Measurements from ENCODE around the gene EMID1. TPM values are rescaled to one million over a fixed set of nuclear protein-coding genes. Genes with fewer than 3 reads are reported as not detected.

Gene EMID1
- total RNA-seq, 2 donors from 2014 or later: not detected

DNA sequence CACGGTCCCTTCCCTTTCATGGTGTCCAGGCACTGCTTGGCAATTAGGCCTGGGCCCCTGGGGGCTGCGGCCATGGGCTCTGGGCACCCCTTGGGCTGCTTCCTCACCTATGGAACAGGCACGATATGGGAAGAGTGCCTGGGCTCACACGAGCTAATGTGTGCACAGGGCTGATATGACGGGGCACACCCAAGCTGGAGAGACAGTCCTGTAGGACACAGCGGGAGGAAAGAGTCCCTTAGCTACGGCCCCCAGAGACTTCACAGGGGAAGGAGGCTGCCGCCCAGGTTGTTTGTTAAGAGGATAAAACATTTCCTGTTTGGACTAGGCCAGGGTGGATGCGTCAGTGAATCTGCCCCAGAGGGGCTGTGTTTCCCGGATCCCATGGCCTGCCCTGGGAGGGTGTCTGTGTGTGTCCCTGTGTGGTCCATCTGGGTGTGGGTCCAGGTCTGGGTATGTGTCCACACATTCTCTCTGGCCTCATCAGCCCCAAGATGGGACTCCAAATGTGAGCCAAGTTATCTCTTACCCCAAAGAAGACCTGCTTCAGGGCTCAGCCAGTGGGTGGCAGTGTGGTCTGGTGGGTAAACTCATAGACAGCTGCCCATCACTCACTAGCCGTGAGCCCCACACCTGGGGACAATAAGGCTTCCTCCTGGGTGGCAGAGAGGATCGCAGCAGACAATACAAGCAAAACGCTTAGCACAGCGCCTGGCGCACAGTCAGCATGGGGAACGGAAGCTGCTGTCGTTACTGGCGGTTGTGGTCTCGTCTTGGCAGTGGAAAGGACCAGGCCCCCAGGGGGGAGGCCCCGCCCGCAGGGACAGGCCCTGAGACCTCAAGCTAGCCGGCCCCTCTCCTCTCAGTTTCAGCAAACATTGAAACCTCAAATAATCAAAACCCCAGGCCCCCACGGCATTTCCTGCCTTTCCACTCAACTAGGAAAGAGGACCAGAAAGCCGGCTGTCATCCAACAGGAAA, 3.2 kb upstream of the EMID1 start:
- Mint-ChIP-seq H3K9me3 (no peaks in the 10 kb centered on the region), H3K27ac (peak overlapping the region; percentile 56), H3K27me3 (peaks cover 18% of the 10 kb centered on the region), H3K4me3 (peak overlapping the region; percentile 61), H3K36me3 (ENCODE audit: low read depth) (no peaks in the 10 kb centered on the region), H3K4me1 (peaks cover 10% of the 10 kb centered on the region)
- ATAC-seq (replicated peaks): peak; percentile 98

DNA sequence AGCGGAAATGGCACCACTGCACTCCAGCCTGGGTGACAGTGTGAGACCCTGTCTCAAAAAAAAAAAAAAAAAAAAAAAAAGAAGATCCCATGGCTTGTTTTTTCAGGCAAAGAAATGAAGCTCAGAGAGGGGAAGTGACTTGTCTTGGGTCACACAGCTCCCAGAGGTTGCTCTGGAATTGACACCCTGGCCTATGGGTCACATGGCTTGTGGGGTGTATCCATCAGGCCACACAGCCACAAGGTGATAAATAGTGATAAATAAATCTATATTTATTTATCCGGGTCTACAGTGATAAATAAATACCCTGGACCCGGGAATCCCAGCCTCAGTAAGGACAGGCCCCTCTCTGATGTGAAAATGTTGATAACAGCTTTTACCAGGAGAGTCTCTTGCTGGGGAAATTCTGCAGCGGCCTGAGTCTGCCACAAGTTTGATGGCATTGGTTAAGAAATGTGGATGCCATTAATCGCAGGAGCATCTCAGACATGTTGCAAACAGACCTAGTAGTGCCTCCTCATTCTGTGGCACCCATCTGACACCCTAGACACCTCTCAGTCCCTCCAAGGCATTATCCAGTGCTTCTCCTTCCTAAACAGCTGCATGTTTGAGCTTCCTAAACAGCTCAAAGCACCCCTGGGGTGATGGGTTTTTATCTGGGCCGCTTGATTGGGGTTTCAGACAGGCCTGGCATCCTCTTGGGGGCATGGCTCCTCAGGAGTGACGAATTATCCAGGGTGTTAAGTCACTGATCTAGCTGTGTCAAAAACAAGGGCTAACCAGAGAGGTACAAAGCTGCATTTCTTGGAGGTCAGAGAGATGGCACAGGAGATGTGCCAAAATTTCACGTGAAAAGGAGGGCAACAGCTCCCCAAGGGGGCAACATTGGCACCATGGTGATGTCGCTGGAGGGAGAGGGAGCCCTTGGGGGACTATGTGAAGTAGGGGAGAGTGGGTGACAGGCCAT, 1.9 kb upstream of the EMID1 start:
- no peak for ATAC-seq (replicated peaks)
- Mint-ChIP-seq H3K27me3 (peaks cover 18% of the 10 kb centered on the region), H3K36me3 (ENCODE audit: low read depth) (no peaks in the 10 kb centered on the region)

DNA sequence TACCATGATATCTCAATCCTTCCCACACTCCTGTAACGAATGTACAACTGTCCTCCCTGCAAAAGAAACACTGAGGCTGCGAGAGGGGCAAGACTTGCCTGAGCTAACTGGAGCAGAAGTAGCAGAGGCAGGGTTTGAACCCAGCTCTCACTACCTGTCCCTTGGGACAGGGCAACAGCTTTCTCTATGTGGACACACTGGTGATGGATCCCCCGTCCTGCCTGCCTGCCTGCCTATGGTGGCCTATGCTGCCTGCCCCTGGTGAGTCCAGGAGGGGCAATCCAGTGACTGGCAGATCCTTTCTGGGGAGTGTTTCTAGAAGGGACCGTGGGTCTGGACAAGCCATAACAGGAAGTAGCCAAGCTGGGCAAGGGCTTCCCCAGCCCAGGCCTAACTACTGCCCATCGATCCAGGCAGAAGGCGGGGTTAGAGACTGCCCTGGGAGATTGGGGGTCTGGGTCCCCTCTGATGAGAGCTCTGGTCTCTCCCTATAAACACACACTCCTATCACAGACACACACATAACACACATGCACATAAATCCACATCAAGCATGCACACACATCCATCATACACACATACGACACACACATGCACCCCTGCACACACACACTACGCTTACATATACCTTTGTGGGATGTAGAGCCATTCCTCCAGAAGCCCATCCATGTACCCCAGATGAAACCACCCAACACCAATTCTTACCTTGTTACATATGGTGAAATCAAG, 1.1 kb upstream of the EMID1 start:
- Mint-ChIP-seq H3K9me3 (no peaks in the 10 kb centered on the region), H3K27me3 (peaks cover 18% of the 10 kb centered on the region), H3K36me3 (ENCODE audit: low read depth) (no peaks in the 10 kb centered on the region), H3K4me1 (peaks cover 10% of the 10 kb centered on the region), H3K4me3 (no peak overlapping the region), H3K27ac (no peak overlapping the region)
- no peak for ATAC-seq (replicated peaks)

More for the DNA sequence above, 1.9 kb upstream of the EMID1 start:
- Mint-ChIP-seq H3K4me1 (peaks cover 10% of the 10 kb centered on the region), H3K9me3 (no peaks in the 10 kb centered on the region), H3K27ac (no peak overlapping the region), H3K4me3 (no peak overlapping the region)

DNA sequence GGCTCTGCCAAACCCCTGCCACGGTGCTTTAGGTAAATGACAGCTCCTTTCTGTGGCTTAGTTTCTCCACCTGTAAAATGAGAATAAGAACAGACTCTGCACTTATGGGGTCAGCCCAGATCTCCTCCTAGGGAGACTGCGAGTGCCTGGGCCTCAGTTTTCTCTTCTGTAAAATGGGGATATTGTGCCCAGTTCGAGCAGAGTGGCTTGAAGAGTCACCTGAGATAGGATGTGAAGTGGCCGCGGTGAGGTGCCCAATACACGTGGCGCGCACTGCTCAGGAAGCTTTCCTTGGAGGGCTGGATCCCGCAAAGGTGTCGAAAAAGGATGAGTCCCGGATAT, 473 bp upstream of the EMID1 start:
- Mint-ChIP-seq H3K27me3 (peaks cover 15% of the 10 kb centered on the region), H3K27ac (no peak overlapping the region), H3K4me3 (peak overlapping the region; percentile 25), H3K4me1 (peaks cover 10% of the 10 kb centered on the region), H3K9me3 (no peaks in the 10 kb centered on the region), H3K36me3 (ENCODE audit: low read depth) (no peaks in the 10 kb centered on the region)
- no peak for ATAC-seq (replicated peaks)

DNA sequence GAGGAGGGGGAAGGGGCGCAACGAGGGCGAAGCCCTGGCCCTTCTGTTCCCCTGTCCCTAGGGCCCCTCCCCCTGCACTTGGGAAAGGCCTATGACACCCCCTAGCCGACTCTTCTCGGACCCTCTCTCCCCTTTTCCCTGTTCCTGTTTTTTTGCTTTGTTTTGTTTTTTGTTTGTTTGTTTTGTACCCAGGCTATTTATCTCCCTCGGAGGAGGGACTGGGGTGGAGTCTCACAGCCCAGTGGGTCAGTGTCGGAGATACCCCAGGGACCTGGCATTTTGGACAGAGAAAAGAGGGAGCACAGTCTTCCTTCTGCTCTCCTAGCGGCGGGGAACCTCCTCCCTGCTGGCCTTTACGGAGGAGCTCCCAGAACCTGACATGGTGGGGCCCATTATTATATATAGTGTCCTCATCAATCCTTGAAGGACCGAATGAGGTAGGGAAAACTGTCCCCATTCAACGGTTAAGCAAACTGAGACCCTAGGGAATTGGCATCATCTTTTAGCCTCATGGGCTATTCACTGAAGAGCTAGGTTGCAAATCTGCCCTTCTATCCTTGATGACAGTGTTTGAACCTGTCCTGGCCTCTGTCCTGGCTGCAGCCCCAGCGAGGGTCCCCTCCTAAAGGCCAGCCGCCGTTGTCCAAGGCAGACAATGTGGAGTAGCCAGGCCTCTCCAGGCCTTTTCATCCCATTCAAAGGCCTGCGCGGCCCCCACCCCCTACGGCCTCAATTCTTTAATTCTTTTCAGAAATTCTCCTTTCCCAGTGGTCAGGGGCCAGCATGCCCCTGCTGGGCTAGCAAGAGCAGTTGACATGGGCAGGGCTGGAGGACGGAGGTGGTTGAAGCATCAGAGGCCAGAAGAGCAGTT, 911 bp downstream of the EMID1 start:
- H3K27ac Mint-ChIP-seq: no peak overlapping the region
- peaks cover 10% of the 10 kb centered on the region for H3K4me1 Mint-ChIP-seq
- peak overlapping the region; percentile 29 for H3K4me3 Mint-ChIP-seq
- H3K36me3 Mint-ChIP-seq (ENCODE audit: low read depth): no peaks in the 10 kb centered on the region
- H3K27me3 Mint-ChIP-seq: peaks cover 15% of the 10 kb centered on the region
- ATAC-seq (replicated peaks): no peak
- H3K9me3 Mint-ChIP-seq: no peaks in the 10 kb centered on the region

DNA sequence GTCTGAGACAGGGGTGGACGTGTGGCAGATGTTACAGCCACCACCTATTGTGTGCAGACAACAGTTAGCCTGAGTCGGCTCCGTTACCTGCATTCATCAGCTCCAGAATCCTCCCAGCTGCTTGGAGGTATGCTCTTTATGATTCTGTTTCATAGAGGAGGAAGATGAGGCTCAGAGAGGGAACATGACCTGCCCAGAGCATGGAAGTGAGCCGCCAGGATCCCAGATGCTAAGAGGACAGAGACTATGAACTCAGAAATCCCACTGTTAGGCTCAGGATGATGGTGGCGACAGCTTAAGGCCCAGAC, 1.5 kb downstream of the EMID1 start:
- Mint-ChIP-seq H3K36me3 (ENCODE audit: low read depth) (no peaks in the 10 kb centered on the region), H3K4me3 (no peak overlapping the region), H3K9me3 (no peaks in the 10 kb centered on the region), H3K27ac (no peak overlapping the region), H3K4me1 (peaks cover 6% of the 10 kb centered on the region), H3K27me3 (peaks cover 15% of the 10 kb centered on the region)
- no peak for ATAC-seq (replicated peaks)

DNA sequence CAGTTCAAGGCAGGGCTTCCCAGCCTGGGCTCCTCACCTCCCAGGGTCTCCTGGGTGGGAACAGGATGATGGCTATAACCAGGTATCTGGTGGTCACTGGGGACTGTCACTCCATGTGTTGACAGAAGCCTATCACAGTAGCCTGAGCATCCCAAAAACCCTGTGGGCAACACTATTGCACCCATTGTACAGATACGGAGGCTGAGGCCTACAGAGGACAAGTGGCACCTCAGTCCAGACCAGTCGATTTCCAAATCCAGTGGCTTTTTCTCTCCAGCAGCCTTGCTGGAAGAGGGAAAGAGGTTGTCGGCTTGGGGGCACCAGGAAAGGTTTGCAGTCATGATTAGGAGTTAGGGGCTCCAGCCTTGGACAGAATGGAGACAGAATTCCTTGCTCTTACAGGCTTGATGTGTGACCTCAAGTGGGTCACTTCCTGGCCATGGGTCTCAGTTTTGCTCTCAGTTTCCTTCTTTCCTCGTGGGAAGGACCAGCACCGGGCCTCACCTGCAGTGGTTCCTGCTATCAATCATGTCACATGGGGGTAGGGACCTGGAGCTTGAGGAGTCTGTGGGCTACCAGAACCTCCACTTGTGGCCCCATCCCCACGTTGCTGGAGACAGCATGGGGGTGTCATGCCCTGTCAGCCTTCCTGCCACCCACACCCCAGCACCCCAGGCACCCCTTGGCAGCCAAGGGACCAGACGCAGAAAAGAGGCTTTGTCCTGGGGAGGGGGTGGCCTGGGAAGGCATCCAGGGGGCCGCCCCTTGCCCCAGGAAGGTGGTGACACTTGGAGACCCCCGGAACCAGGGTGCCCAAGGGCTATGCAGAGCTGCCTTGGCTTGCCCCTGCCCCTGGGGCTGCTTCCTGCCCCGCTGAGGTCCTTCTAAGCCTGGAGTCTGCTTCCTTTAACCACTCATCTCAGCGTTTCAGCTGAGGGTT, 2.1 kb downstream of the EMID1 start:
- Mint-ChIP-seq H3K9me3 (no peaks in the 10 kb centered on the region), H3K4me3 (no peak overlapping the region), H3K27me3 (peaks cover 15% of the 10 kb centered on the region), H3K36me3 (ENCODE audit: low read depth) (no peaks in the 10 kb centered on the region), H3K4me1 (no peaks in the 10 kb centered on the region), H3K27ac (no peak overlapping the region)
- no peak for ATAC-seq (replicated peaks)

DNA sequence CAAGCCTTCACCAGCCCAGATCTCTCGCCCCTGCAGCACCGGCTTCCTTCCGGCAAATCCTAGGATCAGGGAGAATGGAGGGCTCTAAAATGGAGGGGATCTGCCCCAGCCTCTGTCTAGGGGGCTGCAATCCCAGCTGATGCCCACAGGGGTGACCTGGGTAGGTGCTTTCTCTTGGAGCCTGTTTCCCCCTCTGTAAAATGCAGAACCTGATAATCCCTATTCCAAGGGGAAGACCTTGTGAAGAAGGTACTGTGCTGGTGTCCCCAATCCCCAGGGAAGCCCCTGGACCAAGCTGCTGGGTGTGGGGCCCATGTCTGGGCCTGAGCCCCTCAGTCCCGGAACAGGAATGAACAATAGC, 2.8 kb downstream of the EMID1 start:
- Mint-ChIP-seq H3K27ac (no peak overlapping the region), H3K27me3 (peaks cover 15% of the 10 kb centered on the region)

DNA sequence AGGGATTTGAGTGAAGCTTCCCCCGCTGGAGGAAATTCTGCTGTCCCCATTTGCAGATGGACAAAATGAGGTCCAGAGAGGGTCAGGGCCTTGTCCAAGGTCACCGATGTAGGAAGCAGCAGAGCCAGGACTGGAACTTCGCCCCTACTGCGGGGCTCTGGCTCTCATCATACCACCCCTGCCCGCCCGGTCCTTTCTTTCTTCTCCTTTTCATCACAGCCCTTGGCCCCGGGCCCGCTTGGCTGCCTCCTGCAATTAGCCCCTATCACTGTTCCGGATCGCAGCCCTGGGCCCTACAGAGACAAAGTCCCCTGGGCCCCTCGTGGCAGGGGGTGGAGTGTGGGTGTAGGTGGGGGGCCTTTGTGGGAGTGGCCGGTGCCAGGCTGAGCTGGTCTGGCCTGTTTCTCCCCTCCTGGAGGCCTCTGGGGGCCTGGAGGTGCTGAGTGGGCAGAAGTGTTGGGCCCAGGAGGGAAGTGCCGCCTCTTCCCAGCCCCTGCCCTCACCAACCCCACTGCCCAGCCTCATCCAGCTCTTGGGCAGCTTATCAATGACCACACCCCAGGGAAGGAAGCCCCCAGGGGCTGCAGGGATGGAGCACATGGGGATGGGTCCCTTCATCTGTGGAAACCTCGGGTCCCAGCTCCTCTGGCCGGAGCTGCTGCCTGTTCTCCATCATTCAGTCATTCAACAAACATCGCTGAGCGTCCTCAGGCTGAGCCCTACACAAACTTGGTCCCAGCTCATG, 3.4 kb downstream of the EMID1 start:
- no peak overlapping the region for H3K4me3 Mint-ChIP-seq
- peaks cover 13% of the 10 kb centered on the region for H3K27me3 Mint-ChIP-seq
- no peaks in the 10 kb centered on the region for H3K36me3 Mint-ChIP-seq (ENCODE audit: low read depth)
- no peaks in the 10 kb centered on the region for H3K9me3 Mint-ChIP-seq
- no peak for ATAC-seq (replicated peaks)
- no peak overlapping the region for H3K27ac Mint-ChIP-seq
- H3K4me1 Mint-ChIP-seq: no peaks in the 10 kb centered on the region

More for the DNA sequence above, 2.8 kb downstream of the EMID1 start:
- H3K4me1 Mint-ChIP-seq: no peaks in the 10 kb centered on the region
- no peaks in the 10 kb centered on the region for H3K9me3 Mint-ChIP-seq
- no peaks in the 10 kb centered on the region for H3K36me3 Mint-ChIP-seq (ENCODE audit: low read depth)
- ATAC-seq (replicated peaks): no peak
- no peak overlapping the region for H3K4me3 Mint-ChIP-seq

DNA sequence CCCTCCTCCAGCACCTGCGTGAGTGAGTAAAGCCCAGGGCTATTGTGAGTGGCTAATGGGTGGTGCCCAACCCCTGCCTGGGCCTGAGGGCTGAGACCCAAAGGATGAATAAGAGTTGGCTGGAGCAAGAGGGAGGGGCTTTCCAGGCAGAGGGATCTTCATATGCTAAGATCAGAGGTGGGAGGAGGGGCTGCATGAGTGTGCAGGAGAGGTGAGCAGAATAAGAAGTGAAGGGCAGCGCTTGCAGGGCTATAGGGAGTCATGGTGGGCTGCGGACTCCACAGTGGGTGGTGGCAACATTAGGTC, 3.9 kb downstream of the EMID1 start:
- H3K4me1 Mint-ChIP-seq: no peaks in the 10 kb centered on the region
- no peak overlapping the region for H3K27ac Mint-ChIP-seq
- no peaks in the 10 kb centered on the region for H3K9me3 Mint-ChIP-seq
- no peak overlapping the region for H3K4me3 Mint-ChIP-seq
- no peaks in the 10 kb centered on the region for H3K36me3 Mint-ChIP-seq (ENCODE audit: low read depth)
- peaks cover 8% of the 10 kb centered on the region for H3K27me3 Mint-ChIP-seq
- no peak for ATAC-seq (replicated peaks)

DNA sequence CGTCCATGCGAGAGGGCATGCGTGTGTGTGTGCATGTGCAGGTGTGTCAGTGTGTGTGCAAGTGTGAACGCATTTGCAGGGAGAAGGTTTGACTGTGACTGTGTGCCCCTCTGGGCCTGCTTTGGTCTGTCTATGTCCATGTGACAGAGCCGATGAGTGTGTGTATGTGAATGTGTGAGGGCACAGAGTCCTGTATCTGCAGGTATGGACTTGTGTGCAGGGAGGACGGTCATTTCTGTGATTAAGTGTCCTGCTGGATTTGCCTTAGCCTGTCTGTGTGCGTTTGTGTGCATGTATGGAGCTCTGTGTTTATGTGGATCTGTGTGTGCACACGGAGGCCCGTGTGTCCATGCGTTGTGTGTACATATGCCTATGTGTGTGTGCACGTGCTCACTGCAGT, 5.4 kb downstream of the EMID1 start:
- no peak for ATAC-seq (replicated peaks)
- Mint-ChIP-seq H3K4me1 (no peaks in the 10 kb centered on the region), H3K9me3 (no peaks in the 10 kb centered on the region), H3K36me3 (ENCODE audit: low read depth) (no peaks in the 10 kb centered on the region), H3K27ac (no peak overlapping the region), H3K27me3 (no peaks in the 10 kb centered on the region), H3K4me3 (no peak overlapping the region)

DNA sequence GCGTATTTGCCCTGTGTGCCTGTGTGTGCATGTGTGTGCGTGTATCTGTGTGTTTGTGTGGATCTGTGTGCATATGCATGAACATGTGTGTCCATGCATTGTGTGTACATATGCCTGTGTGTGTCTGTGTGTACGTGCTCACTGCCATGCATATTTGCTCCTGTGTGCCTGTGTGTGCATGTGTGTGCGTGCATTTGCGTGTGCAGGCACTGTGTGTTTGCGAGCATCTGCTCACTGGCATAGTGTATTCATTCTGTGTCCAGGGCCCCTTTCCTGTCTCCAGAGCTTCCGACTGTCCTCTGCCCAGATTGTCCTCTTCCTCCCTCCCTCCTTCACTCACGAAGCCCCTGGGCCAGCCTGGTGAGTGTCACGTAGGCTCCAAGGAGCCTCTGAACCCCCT, 5.8 kb downstream of the EMID1 start:
- Mint-ChIP-seq H3K27me3 (no peaks in the 10 kb centered on the region), H3K36me3 (ENCODE audit: low read depth) (no peaks in the 10 kb centered on the region), H3K4me1 (no peaks in the 10 kb centered on the region), H3K9me3 (no peaks in the 10 kb centered on the region), H3K4me3 (no peak overlapping the region), H3K27ac (no peak overlapping the region)
- no peak for ATAC-seq (replicated peaks)

All from activated T-helper 17 cell treated with anti-CD3 and anti-CD28 coated beads, Interleukin-2, amount 50 U/mL, for 72 hours (primary cell).